Gastrocnemius medialis (tissue), 4 donors: Measurements from ENCODE around the gene AIG1.

Source experiments
- CTCF ChIP-seq, 5 experiments: fragments of 450-650 bp in 3 of 5; fragments of 200-600 bp in 2 of 5; sonication (generic) in 2 of 5; IDR thresholded peaks in 4 of 5; conservative IDR thresholded peaks in 1 of 5; 1 replicate in 4 of 5; 2 replicates in 1 of 5; pipeline ENCODE4 v1.5.1; 2016 to 2019; ENCODE audit warnings: antibody characterized with exemption in 5 of 5, mild to moderate bottlenecking in 3 of 5, moderate library complexity in 3 of 5
- POLR2A ChIP-seq, 2 donors: fragments of 450-650 bp; IDR thresholded peaks; one replicate each; pipeline ENCODE4 v1.6.1; 2017; ENCODE audit warnings: antibody characterized with exemption in 2 of 2, mild to moderate bottlenecking in 2 of 2, moderate library complexity in 2 of 2

- no peak for TF ChIP-seq CTCF (IDR thresholded peaks at IDR 0.05 in 4 of 5, conservative IDR thresholded peaks at IDR 0.05 in 1 of 5)
- TF ChIP-seq POLR2A (IDR thresholded peaks at IDR 0.05): no peak
Measured at GRCh38 chr6:143098054-143098671, 37.5 kb downstream of the AIG1 start.
